Pancreas (tissue), 10 donors: ENCODE results near the gene INSYN2B. TPM values are rescaled to one million over a fixed set of nuclear protein-coding genes. Genes with fewer than 3 reads are reported as not detected.

Experiments used
- ATAC-seq, 4 donors: fragments of 200-7000 bp; cut with Tn5 transposase; one replicate each; pipeline versions ENCODE4 v1.8.0 to v1.9.1; 2020; ENCODE audit warnings: mild to moderate bottlenecking in 4 of 4, moderate library complexity in 4 of 4
- DNase-seq, 6 donors: peaks; one replicate each; pipeline ENCODE4 v3.0.0-alpha.2; 2020
- FAIRE-seq: peaks from 2 replicates; lab custom pipeline; 2012; peaks lifted over from hg19 to GRCh38; lab: Jason Lieb, UNC
- H3K27ac ChIP-seq, 4 donors: fragments of 200-600 bp; sonication (generic); 1 replicate in 3 of 4; 2 replicates in 1 of 4; pipeline versions ENCODE4 v1.5.0 to v1.8.0; 2020
- H3K27me3 ChIP-seq, 4 donors: fragments of 200-600 bp; one replicate each; pipeline ENCODE4 v1.8.0; 2021
- H3K36me3 ChIP-seq, 3 donors: fragments of 200-600 bp; sonication (generic) in 1 of 3; one replicate each; pipeline versions ENCODE4 v1.5.0 to v1.8.0; 2020 to 2021
- H3K4me1 ChIP-seq, 3 donors: fragments of 200-600 bp; one replicate each; pipeline ENCODE4 v1.8.0; 2021
- H3K4me3 ChIP-seq, 4 donors: fragments of 200-600 bp; sonication (generic) in 2 of 4; one replicate each; pipeline versions ENCODE4 v1.5.0 to v1.8.0; 2020 to 2021
- H3K9me3 ChIP-seq, 4 donors: fragments of 200-600 bp; one replicate each; pipeline ENCODE4 v1.8.0; 2021
- WGBS, 2 donors: extraction: QIAGEN DNeasy Blood & Tissue Kit; methylation state at CpG; one replicate each; pipeline ENCODE4 v1.1.7; 2013; 5-methylcytosine and 5-hydroxymethylcytosine counted together
- intact Hi-C, 3 donors: fragments of 100-400 bp; cut with DNase I; formaldehyde crosslinking; loops; one replicate each; pipeline versions ENCODE4 v1.11.1 to v1.14.2; 2022
- polyA plus RNA-seq, 2 donors: library from polyadenylated mRNA; stranded (reverse); fragments of 200-250 nt; gene quantifications; one replicate each; pipeline ENCODE4 v1.2.3, GENCODE V29; 2013
- total RNA-seq, 6 donors: library from RNA; stranded (reverse); fragmentation: NEBNext Ultra II Directional in 4 of 6; extraction: Animal tissue kit (Norgen Biotek cat#: 25700) in 4 of 6; gene quantifications; one replicate each; pipeline versions ENCODE4 v1.2.1 to v1.2.4, GENCODE V29; 2021 to 2023
- TF ChIP-seq, protein P1 (sequence below), 4 donors: fragments of 200-600 bp; sonication (generic) in 3 of 4; IDR thresholded peaks; one replicate each; pipeline versions ENCODE4 v1.5.0 to v1.8.0; 2021; ENCODE audit warnings: antibody characterized with exemption in 4 of 4
- donor health status: healthy with polysubstance abuse.
- donor health status: DM: no; HTN: no; CAD: no; lungs with moderate emphysema.
- donor health status: DM: no; HTN: no; CAD: no.
- donor health status: control.
- donor health status: control.
- donor health status: Bipolar disorder and iron deficiency.
- donor health status: DM: yes; HTN: yes; CAD: no.
- donor health status: DM: no; HTN: no; CAD: no.
- donor health status: DM: no; HTN: no; CAD: no.
- donor health status: DM: yes; HTN: yes; CAD: no.

The INSYN2B gene
- total and polyA plus RNA-seq, 8 donors, result 0.02 TPM; not detected in 7

DNA sequence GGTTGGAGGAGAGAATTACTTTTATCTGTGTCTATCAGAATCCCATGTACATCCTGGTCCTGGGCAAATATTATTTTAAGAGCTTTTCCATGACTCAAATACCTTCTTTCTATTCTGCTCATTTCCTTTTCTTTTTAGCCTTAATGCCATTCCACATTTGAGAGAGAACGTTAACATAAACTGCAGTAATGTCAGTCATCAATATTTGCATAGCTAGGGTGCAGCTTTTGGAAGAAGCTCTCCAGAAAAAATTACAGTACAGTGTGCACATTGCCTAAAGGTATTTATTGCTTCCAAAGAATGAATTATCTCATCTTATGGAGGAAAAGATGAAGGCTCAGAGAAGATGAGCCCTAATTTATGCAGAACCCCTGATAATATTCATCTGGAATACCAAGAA, 58.3 kb downstream of the INSYN2B start:
- WGBS, 2 donors, result 15 to 29% methylated on average over 1 of the region's 1 CpG
- intact Hi-C loops, result no loop called here
- H3K9me3 ChIP-seq, result no peaks in the 10 kb centered on the region

DNA sequence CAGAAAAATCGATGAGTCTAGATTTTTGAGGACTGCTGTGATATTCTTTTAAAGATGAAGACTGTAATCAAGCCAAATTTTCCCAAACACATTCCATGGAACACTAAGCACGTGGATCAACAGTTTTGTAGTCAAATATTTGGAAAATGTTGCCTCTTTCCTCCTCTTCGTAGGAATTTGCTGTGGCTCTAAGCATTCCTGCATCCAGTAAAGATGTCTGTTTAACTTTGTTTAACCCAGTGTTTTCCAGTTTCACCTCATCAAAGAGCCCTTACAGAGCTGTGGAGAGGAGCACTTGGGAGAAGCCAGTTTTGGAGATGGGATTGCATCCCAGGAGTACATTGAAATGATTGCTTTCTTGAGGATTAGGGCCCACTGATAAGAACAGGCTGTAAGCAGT, 58.9 kb downstream of the INSYN2B start:
- TF ChIP-seq, protein P1, sequence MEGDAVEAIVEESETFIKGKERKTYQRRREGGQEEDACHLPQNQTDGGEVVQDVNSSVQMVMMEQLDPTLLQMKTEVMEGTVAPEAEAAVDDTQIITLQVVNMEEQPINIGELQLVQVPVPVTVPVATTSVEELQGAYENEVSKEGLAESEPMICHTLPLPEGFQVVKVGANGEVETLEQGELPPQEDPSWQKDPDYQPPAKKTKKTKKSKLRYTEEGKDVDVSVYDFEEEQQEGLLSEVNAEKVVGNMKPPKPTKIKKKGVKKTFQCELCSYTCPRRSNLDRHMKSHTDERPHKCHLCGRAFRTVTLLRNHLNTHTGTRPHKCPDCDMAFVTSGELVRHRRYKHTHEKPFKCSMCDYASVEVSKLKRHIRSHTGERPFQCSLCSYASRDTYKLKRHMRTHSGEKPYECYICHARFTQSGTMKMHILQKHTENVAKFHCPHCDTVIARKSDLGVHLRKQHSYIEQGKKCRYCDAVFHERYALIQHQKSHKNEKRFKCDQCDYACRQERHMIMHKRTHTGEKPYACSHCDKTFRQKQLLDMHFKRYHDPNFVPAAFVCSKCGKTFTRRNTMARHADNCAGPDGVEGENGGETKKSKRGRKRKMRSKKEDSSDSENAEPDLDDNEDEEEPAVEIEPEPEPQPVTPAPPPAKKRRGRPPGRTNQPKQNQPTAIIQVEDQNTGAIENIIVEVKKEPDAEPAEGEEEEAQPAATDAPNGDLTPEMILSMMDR (IDR thresholded peaks at IDR 0.05), result no peak
- H3K9me3 ChIP-seq, result no peaks in the 10 kb centered on the region
- WGBS, 2 donors, result 23 to 31% methylated on average over 3 of the region's 3 CpGs
- H3K4me1 ChIP-seq, result no peaks in the 10 kb centered on the region
- H3K36me3 ChIP-seq, result no peaks in the 10 kb centered on the region
- DNase-seq, result no peak
- intact Hi-C loops, result no loop called here
- H3K4me3 ChIP-seq, result no peak overlapping the region
- H3K27me3 ChIP-seq, result no peaks in the 10 kb centered on the region
- FAIRE-seq, result no peak
- ATAC-seq, result no peak
- no peak overlapping the region for H3K27ac ChIP-seq

More for the DNA sequence above, 58.3 kb downstream of the INSYN2B start:
- Histone ChIP-seq H3K4me3 (no peak overlapping the region), H3K27ac (no peak overlapping the region), H3K27me3 (no peaks in the 10 kb centered on the region), H3K4me1 (no peaks in the 10 kb centered on the region), H3K36me3 (no peaks in the 10 kb centered on the region)
- DNase-seq (no peak), FAIRE-seq (no peak), ATAC-seq (no peak)
- TF ChIP-seq, protein P1 (IDR thresholded peaks at IDR 0.05), result no peak

DNA sequence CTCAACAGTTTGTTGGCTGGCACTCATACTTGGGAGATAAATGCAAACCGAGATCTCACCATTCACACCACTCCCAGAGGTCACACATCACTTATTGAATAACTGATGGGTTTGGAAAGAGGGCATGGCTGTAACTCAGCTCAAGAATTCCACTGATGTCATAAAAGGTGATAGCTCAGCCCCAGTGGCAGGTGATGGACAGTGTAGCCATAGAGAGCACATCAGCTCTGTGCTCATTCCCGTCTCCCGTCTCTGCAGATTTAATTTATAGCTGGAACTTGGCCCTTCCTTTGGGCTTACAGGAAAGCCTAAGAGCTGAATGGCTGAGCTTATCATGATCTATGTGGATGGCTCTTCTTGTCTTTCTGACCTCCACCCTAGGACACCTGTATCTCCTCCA, 59.8 kb downstream of the INSYN2B start:
- no peak overlapping the region for H3K4me3 ChIP-seq
- no peaks in the 10 kb centered on the region for H3K36me3 ChIP-seq
- H3K9me3 ChIP-seq, result no peaks in the 10 kb centered on the region
- ATAC-seq (no peak), FAIRE-seq (no peak), DNase-seq (no peak)
- TF ChIP-seq, protein P1 (IDR thresholded peaks at IDR 0.05), result no peak
- H3K4me1 ChIP-seq, result no peaks in the 10 kb centered on the region
- no peaks in the 10 kb centered on the region for H3K27me3 ChIP-seq
- intact Hi-C loops, result no loop called here
- H3K27ac ChIP-seq, result no peak overlapping the region
- WGBS, 2 donors, result 47 to 54% methylated on average over 3 of the region's 3 CpGs

DNA sequence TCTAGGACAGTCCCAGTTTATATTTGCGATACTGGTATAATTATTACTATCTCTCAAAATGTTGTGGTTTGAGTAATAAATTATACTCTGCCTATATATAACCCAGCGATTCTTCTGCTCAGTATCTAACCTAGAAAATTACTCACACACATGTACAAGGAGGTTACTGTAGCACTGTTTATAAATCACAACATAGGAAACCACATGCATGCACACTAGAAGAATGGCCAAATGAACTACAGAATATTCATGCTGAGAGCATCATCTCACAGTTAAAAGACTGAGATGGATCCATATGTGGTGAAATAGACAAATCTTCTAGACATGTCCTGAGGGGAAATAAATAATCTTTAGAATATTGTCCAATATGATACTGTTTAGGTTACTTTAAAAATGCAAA, 62.1 kb downstream of the INSYN2B start:
- no peak overlapping the region for H3K4me3 ChIP-seq
- no peak overlapping the region for H3K27ac ChIP-seq
- WGBS, 2 donors, result 85% methylated on average over 2 of the region's 2 CpGs
- FAIRE-seq (no peak), ATAC-seq (no peak), DNase-seq (no peak)
- no peaks in the 10 kb centered on the region for H3K4me1 ChIP-seq
- H3K36me3 ChIP-seq, result no peaks in the 10 kb centered on the region
- no peaks in the 10 kb centered on the region for H3K9me3 ChIP-seq
- intact Hi-C loops, result no loop called here
- TF ChIP-seq, protein P1 (IDR thresholded peaks at IDR 0.05), result no peak
- no peaks in the 10 kb centered on the region for H3K27me3 ChIP-seq

DNA sequence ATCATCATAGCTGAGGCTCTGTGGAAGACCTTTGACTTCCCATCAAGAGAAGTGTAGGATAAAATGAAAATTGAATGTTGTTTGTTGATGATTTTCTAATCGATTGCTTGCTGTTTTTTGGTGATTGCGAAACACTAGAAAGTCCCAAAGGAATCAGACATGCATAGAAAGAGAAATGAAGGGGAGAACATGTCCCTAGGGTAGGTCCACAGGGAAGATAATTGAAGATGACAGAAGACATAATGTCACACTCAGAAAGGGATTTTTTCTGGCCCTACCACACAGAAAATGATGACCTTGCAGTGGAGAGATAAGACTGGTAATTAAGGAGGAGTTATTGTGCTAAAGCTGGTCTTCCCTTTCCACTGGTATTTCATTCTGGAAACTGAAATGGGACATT, 62.8 kb downstream of the INSYN2B start:
- H3K27me3 ChIP-seq, result no peaks in the 10 kb centered on the region
- DNase-seq (no peak), FAIRE-seq (no peak), ATAC-seq (no peak)
- H3K4me1 ChIP-seq, result no peaks in the 10 kb centered on the region
- 68 to 69% methylated on average over 2 of the region's 2 CpGs for WGBS, 2 donors
- intact Hi-C loops, result no loop called here
- H3K4me3 ChIP-seq, result no peak overlapping the region
- TF ChIP-seq, protein P1 (IDR thresholded peaks at IDR 0.05), result no peak
- H3K36me3 ChIP-seq, result no peaks in the 10 kb centered on the region
- H3K27ac ChIP-seq, result no peak overlapping the region
- no peaks in the 10 kb centered on the region for H3K9me3 ChIP-seq
